ENCODE measurements around the gene RBBP6.
"Not testable (repeated sequence)": the region's sequence is repeated elsewhere in the genome, so short reads cannot be mapped to it uniquely, and the experiment has no call there.

The RBBP6 gene

DNA sequence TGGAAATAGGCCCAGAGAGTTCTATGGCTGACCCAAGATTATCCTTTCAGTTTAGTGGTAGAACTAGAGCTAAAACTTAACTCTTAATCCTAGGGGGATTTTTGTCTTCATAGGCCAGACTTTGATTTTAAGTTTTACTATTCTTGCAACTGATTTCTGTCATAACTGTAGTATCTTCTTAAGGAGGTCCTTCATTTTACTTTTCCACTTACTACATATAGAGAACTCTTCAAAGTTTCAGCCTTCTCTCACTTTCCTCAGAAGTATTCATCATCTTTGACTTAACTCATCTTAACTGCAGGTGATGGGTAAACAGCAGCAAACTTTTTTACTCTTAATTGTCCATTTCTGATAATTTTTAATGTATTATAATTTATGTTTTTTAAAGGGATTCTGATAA lies 23.4 kb downstream of the RBBP6 start:
- no peak for DNase-seq (ENCODE audit: low spot score)

- peak; percentile 36 for DNase-seq (ENCODE audit: low spot score)
These were observed 29.0 kb downstream of the RBBP6 start for GRCh38 chr16:24568392-24568791.

- DNase-seq (ENCODE audit: low spot score), result no peak
These were observed 31.7 kb downstream of the RBBP6 start for GRCh38 chr16:24571096-24571495.

DNA sequence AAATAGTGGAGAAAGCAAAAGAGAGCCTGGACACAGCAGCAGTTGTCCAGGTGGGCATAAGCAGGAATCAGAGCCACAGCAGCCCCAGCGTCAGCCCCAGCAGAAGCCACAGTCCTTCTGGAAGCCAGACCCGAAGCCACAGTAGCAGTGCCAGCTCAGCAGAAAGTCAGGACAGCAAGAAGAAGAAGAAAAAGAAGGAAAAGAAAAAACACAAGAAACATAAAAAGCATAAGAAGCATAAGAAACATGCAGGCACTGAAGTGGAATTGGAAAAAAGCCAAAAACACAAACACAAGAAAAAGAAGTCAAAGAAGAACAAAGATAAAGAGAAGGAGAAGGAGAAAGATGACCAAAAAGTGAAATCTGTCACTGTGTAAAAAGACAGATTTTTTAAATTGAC lies 32.7 kb downstream of the RBBP6 start:
- no peak for DNase-seq (ENCODE audit: low spot score)

DNA sequence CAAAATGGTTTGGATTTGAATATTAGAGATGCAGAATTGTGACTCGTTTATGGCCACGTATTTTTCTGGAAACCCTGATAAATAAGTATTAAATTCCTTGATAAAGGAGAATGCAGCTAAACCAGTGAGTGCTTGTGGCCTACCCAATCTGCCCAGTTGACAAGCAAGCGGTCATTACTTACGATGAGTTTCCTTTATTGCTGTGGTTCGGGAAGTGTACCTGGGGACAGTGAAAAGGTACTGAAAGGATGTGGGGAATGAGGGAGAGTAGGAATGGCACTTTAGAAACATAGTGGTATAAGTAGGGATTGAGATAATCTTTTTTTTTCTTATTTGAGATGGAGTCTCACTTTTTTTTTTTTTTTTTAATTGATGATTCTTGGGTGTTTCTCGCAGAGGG lies 33.8 kb downstream of the RBBP6 start:
- DNase-seq (ENCODE audit: low spot score), result no peak

DNA sequence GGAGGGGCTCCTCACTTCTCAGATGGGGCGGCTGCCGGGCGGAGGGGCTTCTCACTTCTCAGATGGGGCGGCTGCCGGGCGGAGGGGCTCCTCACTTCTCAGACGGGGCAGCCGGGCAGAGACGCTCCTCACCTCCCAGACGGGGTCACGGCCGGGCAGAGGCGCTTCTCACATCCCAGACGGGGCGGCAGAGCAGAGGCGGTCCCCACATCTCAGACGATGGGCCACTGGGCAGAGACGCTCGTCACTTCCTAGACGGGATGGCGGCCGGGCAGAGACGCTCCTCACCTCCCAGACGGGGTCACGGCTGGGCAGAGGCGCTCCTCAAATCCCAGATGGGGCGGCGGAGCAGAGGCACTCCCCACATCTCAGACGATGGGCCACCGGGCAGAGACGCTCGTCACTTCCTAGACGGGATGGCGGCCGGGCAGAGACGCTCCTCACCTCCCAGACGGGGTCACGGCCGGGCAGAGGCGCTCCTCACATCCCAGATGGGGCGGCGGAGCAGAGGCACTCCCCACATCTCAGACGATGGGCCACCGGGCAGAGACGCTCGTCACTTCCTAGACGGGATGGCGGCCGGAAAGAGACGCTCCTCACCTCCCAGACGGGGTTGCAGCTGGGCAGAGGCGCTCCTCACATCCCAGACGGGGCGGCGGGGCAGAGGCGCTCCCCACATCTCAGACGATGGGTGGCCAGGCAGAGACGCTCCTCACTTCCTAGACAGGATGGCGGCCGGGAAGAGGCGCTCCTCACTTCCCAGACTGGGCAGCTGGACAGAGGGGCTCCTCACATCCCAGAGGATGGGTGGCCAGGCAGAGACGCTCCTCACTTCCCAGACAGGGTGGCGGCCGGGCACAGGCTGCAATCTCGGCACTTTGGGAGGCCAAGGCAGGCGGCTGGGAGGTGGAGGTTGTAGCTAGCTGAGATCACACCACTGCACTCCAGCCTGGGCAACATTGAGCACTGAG lies 35.4 kb downstream of the RBBP6 start:
- DNase-seq (ENCODE audit: low spot score), result not testable (repeated sequence)

- DNase-seq (ENCODE audit: low spot score), result not testable (repeated sequence)
These were observed 36.4 kb downstream of the RBBP6 start for GRCh38 chr16:24575791-24576190.

DNA sequence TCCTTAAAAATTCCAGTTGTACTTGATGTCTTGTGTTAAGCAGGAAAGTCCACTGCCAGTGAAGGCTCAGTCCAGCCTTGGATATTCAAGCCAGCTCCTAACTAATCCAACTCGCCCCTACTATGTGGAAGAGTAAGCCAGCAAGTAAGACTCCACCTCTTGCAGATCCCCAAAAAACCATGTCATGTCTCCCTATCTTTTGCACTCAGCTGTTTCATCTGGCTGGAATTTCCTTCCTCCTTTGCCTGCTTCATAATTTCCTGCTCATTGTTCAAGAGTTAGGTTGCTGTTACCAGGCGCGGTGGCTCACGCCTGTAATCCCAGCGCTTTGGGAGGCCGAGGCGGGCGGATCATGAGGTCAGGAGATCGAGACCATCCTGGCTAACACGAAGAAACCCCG lies 37.8 kb downstream of the RBBP6 start:
- no peak for DNase-seq (ENCODE audit: low spot score)

GRCh38 chr16:24580665-24581064 lies 41.3 kb downstream of the RBBP6 start:
- peak; percentile 26 for DNase-seq (ENCODE audit: low spot score)

DNA sequence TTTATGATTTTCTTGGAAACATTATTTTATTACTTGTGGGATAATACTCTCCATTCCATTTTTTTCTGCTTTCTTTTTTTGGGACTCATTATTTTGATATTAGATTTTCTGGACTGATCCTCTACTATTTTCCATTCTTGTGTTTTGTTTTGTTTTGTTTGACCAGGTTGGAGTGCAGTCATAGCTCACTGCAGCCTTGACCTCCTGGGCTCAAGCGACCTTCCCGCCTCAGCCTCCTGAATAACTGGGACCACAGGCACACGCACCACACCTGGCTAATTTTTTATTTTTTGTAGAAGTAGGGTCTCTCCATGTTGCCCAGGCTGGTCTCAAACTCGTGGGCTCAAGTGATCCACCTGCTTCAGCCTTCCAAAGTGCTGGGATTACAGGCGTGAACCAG lies 44.1 kb downstream of the RBBP6 start:
- no peak for DNase-seq (ENCODE audit: low spot score)

DNA sequence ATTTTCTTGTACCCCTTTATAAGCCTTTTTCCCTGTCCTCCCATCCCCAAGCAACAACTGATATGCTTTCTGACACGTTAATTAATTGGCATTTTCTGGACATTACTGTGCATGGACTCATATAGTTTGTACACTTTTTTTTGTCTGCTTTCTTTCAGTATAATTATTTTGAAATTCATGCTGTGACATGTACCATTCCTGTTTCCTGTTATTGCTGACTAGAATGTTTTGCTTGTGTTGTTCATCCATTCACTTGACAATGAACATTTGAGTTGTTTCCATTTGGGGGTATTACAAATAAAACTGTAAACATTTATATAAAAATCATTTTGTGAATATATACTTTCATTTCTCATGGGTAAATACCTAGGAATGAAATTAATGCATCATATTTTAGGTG lies 50.6 kb downstream of the RBBP6 start:
- DNase-seq (ENCODE audit: low spot score), result no peak

GRCh38 chr16:24598777-24599437 lies 59.5 kb downstream of the RBBP6 start:
- no peak for DNase-seq (ENCODE audit: low spot score)

GRCh38 chr16:24609417-24609739 lies 70.0 kb downstream of the RBBP6 start:
- DNase-seq (ENCODE audit: low spot score), result no peak

DNA sequence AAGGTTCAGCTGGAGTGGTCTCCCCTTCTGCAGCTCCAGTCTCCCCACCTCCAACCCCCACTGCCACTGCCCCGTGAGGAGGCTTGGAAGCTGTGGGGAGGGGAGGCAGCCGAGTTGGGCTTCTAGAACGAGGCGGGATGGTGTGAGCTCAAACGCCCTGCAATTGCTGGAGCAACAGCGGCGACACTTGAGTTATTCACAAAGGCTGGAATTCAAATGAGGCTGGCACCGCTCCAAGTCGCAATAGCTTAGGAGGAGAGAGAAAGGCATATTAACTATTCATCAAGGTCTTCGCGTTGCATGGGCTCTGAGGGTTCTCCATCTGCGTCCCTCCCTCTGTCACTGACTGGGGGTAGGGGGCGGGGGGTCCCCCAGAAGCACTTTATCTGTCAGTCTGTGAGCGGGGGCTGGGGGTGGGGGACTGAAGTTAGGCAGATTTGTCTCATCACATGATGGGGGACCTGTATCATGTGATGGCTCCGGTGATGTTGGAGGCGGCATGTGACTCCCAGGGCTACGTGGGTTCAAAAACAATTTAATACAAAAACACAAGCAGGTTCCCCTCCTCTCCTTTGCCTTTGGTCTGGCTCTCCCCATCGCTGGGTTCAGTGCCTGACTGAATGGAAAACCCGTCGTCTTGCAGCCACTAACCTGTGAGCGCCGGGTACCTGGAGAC lies 70.5 kb downstream of the RBBP6 start:
- DNase-seq (ENCODE audit: low spot score), result peak; percentile 73

DNA sequence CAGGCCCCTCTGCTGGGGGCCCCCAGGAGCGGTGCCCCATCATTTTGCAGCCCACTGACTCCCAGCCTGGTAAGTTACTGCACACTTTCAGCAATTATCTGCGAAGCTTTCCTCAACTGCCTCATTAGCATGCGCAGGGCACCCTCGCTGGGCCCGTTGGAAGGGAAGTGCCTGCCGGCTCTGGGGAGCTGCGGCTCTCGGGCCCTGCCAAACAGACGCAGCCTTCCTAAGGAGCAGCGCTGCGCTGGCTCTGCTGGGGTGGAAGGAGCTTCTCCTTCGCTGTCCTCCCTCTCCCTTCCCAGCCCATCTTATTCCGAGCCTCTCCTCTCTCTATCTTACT lies 71.0 kb downstream of the RBBP6 start:
- peak; percentile 40 for DNase-seq (ENCODE audit: low spot score)

- no peak for DNase-seq (ENCODE audit: low spot score)
These were observed 71.9 kb downstream of the RBBP6 start for GRCh38 chr16:24611310-24611709.

- DNase-seq (ENCODE audit: low spot score), result no peak
These were observed 73.3 kb downstream of the RBBP6 start for GRCh38 chr16:24612656-24613055.

- not testable (repeated sequence) for DNase-seq (ENCODE audit: low spot score)
These were observed 73.9 kb downstream of the RBBP6 start for GRCh38 chr16:24613267-24613666.

DNA sequence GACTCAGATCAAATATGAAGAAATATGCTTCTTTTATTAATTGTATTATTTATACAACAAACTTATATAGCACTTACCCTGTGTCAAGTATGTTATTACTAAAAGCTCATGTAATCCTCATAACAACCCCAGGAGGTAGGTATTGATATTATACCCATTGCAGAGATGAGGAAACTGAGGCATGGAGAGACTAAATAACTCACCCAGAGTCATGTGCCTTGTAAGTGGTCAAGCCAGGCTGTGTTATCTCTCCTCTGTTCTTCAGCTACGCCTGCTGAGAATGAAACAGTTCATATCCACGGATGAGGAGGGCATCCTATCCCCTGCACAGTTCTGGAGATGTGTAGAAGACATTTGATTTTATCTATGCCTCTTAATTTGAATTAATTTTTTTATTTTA lies 78.1 kb downstream of the RBBP6 start:
- no peak for DNase-seq (ENCODE audit: low spot score)
